HG02884 (cell line): ENCODE data around the gene UQCR10.

Experiments
- ATAC-seq: cut with Tn5 transposase; IDR thresholded peaks from one replicate; pipeline ENCODE4 v1.9.1; 2021; ENCODE audit warnings: mild to moderate bottlenecking, moderate library complexity; ENCODE audit not compliant: unreplicated experiment

The UQCR10 gene

GRCh38 chr22:29795663-29796062 is 28.5 kb downstream of the UQCR10 start:
- no peak for ATAC-seq

- ATAC-seq = no peak
These were observed 30.2 kb downstream of the UQCR10 start for GRCh38 chr22:29797351-29797750.

- no peak for ATAC-seq
These were observed 31.1 kb downstream of the UQCR10 start for GRCh38 chr22:29798318-29798717.

- ATAC-seq = no peak
These were observed 31.6 kb downstream of the UQCR10 start for GRCh38 chr22:29798801-29799200.

GRCh38 chr22:29799217-29799680 is 32.1 kb downstream of the UQCR10 start:
- no peak for ATAC-seq

GRCh38 chr22:29801153-29801552 is 34.0 kb downstream of the UQCR10 start:
- no peak for ATAC-seq

- ATAC-seq = no peak
These were observed 34.6 kb downstream of the UQCR10 start for GRCh38 chr22:29801796-29802195.

GRCh38 chr22:29803190-29803589 is 36.0 kb downstream of the UQCR10 start:
- no peak for ATAC-seq

- no peak for ATAC-seq
These were observed 37.8 kb downstream of the UQCR10 start for GRCh38 chr22:29804985-29805384.

GRCh38 chr22:29806196-29806595 is 39.0 kb downstream of the UQCR10 start:
- no peak for ATAC-seq

GRCh38 chr22:29810216-29810615 is 43.0 kb downstream of the UQCR10 start:
- ATAC-seq = no peak

- ATAC-seq = no peak
These were observed 44.2 kb downstream of the UQCR10 start for GRCh38 chr22:29811377-29811776.

GRCh38 chr22:29813126-29813525 is 46.0 kb downstream of the UQCR10 start:
- ATAC-seq = no peak

- ATAC-seq = no peak
These were observed 46.4 kb downstream of the UQCR10 start for GRCh38 chr22:29813563-29813962.

- ATAC-seq = no peak
These were observed 46.8 kb downstream of the UQCR10 start for GRCh38 chr22:29814003-29814402.

- no peak for ATAC-seq
These were observed 48.4 kb downstream of the UQCR10 start for GRCh38 chr22:29815580-29815979.

- no peak for ATAC-seq
These were observed 49.0 kb downstream of the UQCR10 start for GRCh38 chr22:29816128-29816527.

- ATAC-seq = no peak
These were observed 49.4 kb downstream of the UQCR10 start for GRCh38 chr22:29816539-29816938.

GRCh38 chr22:29816980-29817379 is 49.8 kb downstream of the UQCR10 start:
- no peak for ATAC-seq

GRCh38 chr22:29817724-29818123 is 50.6 kb downstream of the UQCR10 start:
- no peak for ATAC-seq

- no peak for ATAC-seq
These were observed 52.3 kb downstream of the UQCR10 start for GRCh38 chr22:29819501-29819900.
